ENCODE measurements around the gene TPRN. TPM values are rescaled to one million over a fixed set of nuclear protein-coding genes. Genes with fewer than 3 reads are reported as not detected.

TPRN gene
- total and polyA plus RNA-seq, 9 of the 15 experiments (the other 6 are each of a cell fraction or from before 2014, with no cell fraction given) = 0.31 to 31.9 (median 4.4) TPM

DNA sequence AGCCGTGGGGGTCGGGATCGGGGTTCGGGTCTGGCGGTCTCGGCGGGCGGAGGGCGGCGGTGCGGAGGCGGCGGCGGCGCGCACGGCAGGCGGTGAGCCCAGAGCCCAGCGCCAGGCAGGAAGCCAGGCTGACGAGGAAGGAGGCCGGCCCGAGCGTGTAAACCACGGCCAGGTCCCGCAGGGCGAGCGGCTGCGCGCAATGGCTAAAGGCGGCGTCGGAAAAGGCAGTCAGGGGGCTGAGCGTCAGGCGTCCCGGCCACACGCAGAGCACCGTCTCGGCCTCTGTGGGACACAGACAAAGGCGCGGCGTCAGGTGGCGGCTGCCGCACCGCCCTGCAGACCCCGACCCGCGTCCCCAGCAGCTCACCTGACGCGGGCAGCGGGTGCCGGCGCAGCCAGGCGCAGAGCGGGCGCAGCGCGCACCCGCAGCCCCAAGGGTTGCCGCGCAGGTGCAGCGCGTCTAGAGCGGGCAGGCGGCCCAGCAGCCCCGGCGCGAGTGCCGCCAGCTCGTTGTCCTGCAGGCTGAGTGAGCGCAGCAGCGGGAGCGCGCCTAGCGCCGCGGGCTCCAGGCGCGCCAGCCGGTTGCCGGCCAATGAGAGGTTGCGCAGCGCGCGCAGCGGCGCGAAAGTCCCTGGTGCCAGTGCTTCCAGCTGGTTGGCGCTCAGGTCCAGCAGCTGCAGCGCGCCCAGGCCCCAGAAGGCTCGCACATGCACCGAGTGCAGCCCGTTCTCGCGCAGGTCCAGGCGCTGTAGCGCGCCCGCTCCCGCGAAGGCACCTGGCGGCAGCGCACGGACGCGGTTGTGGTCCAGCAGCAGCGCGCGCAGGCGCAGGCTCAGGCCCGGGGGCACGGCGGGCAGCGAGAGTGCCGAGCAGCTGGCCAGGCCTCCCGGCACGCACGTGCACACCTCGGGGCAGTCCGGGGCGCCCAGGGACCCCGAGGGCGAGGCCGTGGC is 31.4 kb downstream of the TPRN start:
- H3K9me1 ChIP-seq (ENCODE audit: control insufficient read depth, insufficient read depth, low read length) = no peaks in the 10 kb centered on the region
- no peaks in the 10 kb centered on the region for H3K36me3 ChIP-seq (ENCODE audit: control insufficient read depth, insufficient read depth, low read length)
- ATAC-seq (peak; percentile 38), DNase-seq (ENCODE audit: extremely low read depth in 1 of 4, low spot score in 3 of 4) (peak in 3 of 4 experiments; percentile 41 to 48 (median 45)), FAIRE-seq (no peak)
- H3K27ac ChIP-seq (ENCODE audit: extremely low read depth, low read depth, low read length) = no peak overlapping the region
- H3K9me3 ChIP-seq (replicated peaks; ENCODE audit: control insufficient read depth, insufficient read depth, low read depth, low read length) = no peaks in the 10 kb centered on the region
- peaks cover 29 to 55% of the 10 kb centered on the region in 2 experiments; a peak in 4 of 5 replicates for H3K27me3 ChIP-seq (ENCODE audit: control insufficient read depth in 2 of 2, insufficient read depth in 2 of 2, low read length in 2 of 2)
- peaks cover 3% of the 10 kb centered on the region; the same call in 1 of the 2 replicates for H4K20me1 ChIP-seq (replicated peaks; ENCODE audit: control insufficient read depth, insufficient read depth, low read length)
- H3K79me2 ChIP-seq (ENCODE audit: control insufficient read depth, insufficient read depth, low read length) = no peaks in the 10 kb centered on the region
- ChIA-PET CTCF (ENCODE audit: low intra/inter-chr PET ratio) (no interaction called here), POLR2A (interaction anchor here (0.6 to 0.7 kb wide), 4 partner anchors 11 to 453 kb away, joined by 3 to 4 read pairs (median 4); partner anchors contain the start of genes GRIN1 and TOR4A)
- intact Hi-C loops (cut with micrococcal nuclease) = no loop called here
- 0 out of 2 replicates have a peak overlapping the region, but pooled peaks have one; percentile 5 for H3K4me2 ChIP-seq (ENCODE audit: insufficient read depth, low read length)
- H2AFZ ChIP-seq (ENCODE audit: low read depth, low read length) = no peak overlapping the region
- in situ Hi-C loops (cut with MboI) = no loop called here
- no TSS peak for BruUV-seq (replicated peaks)
- 12% methylated on average over 81 of the region's 124 CpGs for WGBS (ENCODE audit: insufficient coverage, low coverage, missing lambda C conversion rate)
- H3K9ac ChIP-seq (ENCODE audit: insufficient read depth in 1 of 2, low read depth in 2 of 2, low read length in 2 of 2) = peak overlapping the region in 1 of 2 experiments; percentile 78; a peak in 1 of 4 replicates
- H3K4me3 ChIP-seq = peak overlapping the region; percentile 13; the same call in 1 of the 2 replicates
- H3K4me1 ChIP-seq (replicated peaks in 1 of 2; ENCODE audit: control insufficient read depth in 2 of 2, insufficient read depth in 2 of 2, low read length in 2 of 2) = peaks cover 0 to 98% of the 10 kb centered on the region in 2 experiments; a peak in 2 of 5 replicates
- TF ChIP-seq EZH2 (IDR thresholded peaks at IDR 0.05; ENCODE audit: borderline replicate concordance, low read depth, low read length) = 0 out of 2 replicates have a peak, but pooled peaks have one; percentile 43
- no peak for TF ChIP-seq DMBX1 (CRISPR knock-in tag; IDR thresholded peaks at IDR 0.05; ENCODE audit: borderline replicate concordance)
- TF ChIP-seq, protein P1, sequence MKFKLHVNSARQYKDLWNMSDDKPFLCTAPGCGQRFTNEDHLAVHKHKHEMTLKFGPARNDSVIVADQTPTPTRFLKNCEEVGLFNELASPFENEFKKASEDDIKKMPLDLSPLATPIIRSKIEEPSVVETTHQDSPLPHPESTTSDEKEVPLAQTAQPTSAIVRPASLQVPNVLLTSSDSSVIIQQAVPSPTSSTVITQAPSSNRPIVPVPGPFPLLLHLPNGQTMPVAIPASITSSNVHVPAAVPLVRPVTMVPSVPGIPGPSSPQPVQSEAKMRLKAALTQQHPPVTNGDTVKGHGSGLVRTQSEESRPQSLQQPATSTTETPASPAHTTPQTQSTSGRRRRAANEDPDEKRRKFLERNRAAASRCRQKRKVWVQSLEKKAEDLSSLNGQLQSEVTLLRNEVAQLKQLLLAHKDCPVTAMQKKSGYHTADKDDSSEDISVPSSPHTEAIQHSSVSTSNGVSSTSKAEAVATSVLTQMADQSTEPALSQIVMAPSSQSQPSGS (CRISPR knock-in tag; IDR thresholded peaks at IDR 0.05) = peak; percentile 38; the same call in 1 of the 2 replicates
- 0 out of 2 replicates have a peak, but pooled peaks have one; percentile 34 for TF ChIP-seq SAFB (IDR thresholded peaks at IDR 0.05; ENCODE audit: borderline replicate concordance, low read depth, low read length)
- peak; percentile 87; the same call in 1 of the 2 replicates for TF ChIP-seq HDAC6 (IDR thresholded peaks at IDR 0.05; ENCODE audit: low read depth, low read length)
- no peak for TF ChIP-seq CBX2 (IDR thresholded peaks at IDR 0.05; ENCODE audit: insufficient read depth, low read length, poor library complexity, severe bottlenecking)
- no peak for TF ChIP-seq ZC3H11A (IDR thresholded peaks at IDR 0.05; ENCODE audit: low read depth, low read length)
- TF ChIP-seq, protein P2, sequence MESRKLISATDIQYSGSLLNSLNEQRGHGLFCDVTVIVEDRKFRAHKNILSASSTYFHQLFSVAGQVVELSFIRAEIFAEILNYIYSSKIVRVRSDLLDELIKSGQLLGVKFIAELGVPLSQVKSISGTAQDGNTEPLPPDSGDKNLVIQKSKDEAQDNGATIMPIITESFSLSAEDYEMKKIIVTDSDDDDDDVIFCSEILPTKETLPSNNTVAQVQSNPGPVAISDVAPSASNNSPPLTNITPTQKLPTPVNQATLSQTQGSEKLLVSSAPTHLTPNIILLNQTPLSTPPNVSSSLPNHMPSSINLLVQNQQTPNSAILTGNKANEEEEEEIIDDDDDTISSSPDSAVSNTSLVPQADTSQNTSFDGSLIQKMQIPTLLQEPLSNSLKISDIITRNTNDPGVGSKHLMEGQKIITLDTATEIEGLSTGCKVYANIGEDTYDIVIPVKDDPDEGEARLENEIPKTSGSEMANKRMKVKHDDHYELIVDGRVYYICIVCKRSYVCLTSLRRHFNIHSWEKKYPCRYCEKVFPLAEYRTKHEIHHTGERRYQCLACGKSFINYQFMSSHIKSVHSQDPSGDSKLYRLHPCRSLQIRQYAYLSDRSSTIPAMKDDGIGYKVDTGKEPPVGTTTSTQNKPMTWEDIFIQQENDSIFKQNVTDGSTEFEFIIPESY (CRISPR knock-in tag; IDR thresholded peaks at IDR 0.05) = peak; percentile 95
- peak; percentile 46; the same call in 1 of the 2 replicates for TF ChIP-seq HNRNPL (IDR thresholded peaks at IDR 0.05; ENCODE audit: low read depth, low read length)
- TF ChIP-seq NRF1 (conservative IDR thresholded peaks at IDR 0.05 in 1 of 2, IDR thresholded peaks at IDR 0.05 in 1 of 2) = peak; percentile 54 to 57; a peak in 2 of 4 replicates
- TF ChIP-seq PCBP1 (IDR thresholded peaks at IDR 0.05; ENCODE audit: low read depth, low read length, poor library complexity, severe bottlenecking) = peak; percentile 27
- TF ChIP-seq, protein P3, sequence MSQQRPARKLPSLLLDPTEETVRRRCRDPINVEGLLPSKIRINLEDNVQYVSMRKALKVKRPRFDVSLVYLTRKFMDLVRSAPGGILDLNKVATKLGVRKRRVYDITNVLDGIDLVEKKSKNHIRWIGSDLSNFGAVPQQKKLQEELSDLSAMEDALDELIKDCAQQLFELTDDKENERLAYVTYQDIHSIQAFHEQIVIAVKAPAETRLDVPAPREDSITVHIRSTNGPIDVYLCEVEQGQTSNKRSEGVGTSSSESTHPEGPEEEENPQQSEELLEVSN (IDR thresholded peaks at IDR 0.05; ENCODE audit: borderline replicate concordance in 1 of 2, extremely low read depth in 1 of 2, insufficient read depth in 1 of 2, insufficient read length in 1 of 2, low read depth in 1 of 2, low read length in 1 of 2, poor library complexity in 1 of 2, severe bottlenecking in 1 of 2) = peak in 1 of 2 experiments; percentile 29
